ENCODE results near the gene HIGD1A.

The HIGD1A gene

GRCh38 chr3:42838571-42838970 is 34.3 kb upstream of the HIGD1A start:
- TF ChIP-seq CTCF (IDR thresholded peaks at IDR 0.05; ENCODE audit: low read depth, low read length): no peak
- no peak overlapping the region for H3K4me3 ChIP-seq (ENCODE audit: low read depth, low read length)

- no peak for TF ChIP-seq CTCF (IDR thresholded peaks at IDR 0.05; ENCODE audit: low read depth, low read length)
- H3K4me3 ChIP-seq (ENCODE audit: low read depth, low read length): no peak overlapping the region
Observed at GRCh38 chr3:42836150-42837123, 32.1 kb upstream of the HIGD1A start.

- peak; percentile 56 for TF ChIP-seq CTCF (IDR thresholded peaks at IDR 0.05; ENCODE audit: low read depth, low read length)
- H3K4me3 ChIP-seq (ENCODE audit: low read depth, low read length): no peak overlapping the region
Observed at GRCh38 chr3:42831321-42831713, 27.0 kb upstream of the HIGD1A start.

- no peak for TF ChIP-seq CTCF (IDR thresholded peaks at IDR 0.05; ENCODE audit: low read depth, low read length)
- H3K4me3 ChIP-seq (ENCODE audit: low read depth, low read length): no peak overlapping the region
Observed at GRCh38 chr3:42830437-42831320, 26.4 kb upstream of the HIGD1A start.

GRCh38 chr3:42829628-42830436 is 25.5 kb upstream of the HIGD1A start:
- TF ChIP-seq CTCF (IDR thresholded peaks at IDR 0.05; ENCODE audit: low read depth, low read length): no peak
- H3K4me3 ChIP-seq (ENCODE audit: low read depth, low read length): no peak overlapping the region

- TF ChIP-seq CTCF (IDR thresholded peaks at IDR 0.05; ENCODE audit: low read depth, low read length): no peak
- no peak overlapping the region for H3K4me3 ChIP-seq (ENCODE audit: low read depth, low read length)
Observed at GRCh38 chr3:42829083-42829627, 24.9 kb upstream of the HIGD1A start.

Data from WI38 (cell line).